GM18499 (cell line): ENCODE measurements around the gene ARHGAP28.

Experiments
- ATAC-seq: cut with Tn5 transposase; IDR thresholded peaks from one replicate; pipeline ENCODE4 v1.9.1; 2021; ENCODE audit warnings: moderate number of reproducible peaks; ENCODE audit not compliant: insufficient read depth, unreplicated experiment

The ARHGAP28 gene

GRCh38 chr18:6860804-6861448, 131.4 kb downstream of the ARHGAP28 start:
- no peak for ATAC-seq

GRCh38 chr18:6865251-6865650, 135.7 kb downstream of the ARHGAP28 start:
- no peak for ATAC-seq

- ATAC-seq: no peak
Observed at GRCh38 chr18:6866552-6867085, 137.1 kb downstream of the ARHGAP28 start.

GRCh38 chr18:6868033-6868432, 138.5 kb downstream of the ARHGAP28 start:
- no peak for ATAC-seq

- no peak for ATAC-seq
Observed at GRCh38 chr18:6871566-6871965, 142.1 kb downstream of the ARHGAP28 start.

GRCh38 chr18:6873040-6873751, 143.7 kb downstream of the ARHGAP28 start:
- ATAC-seq: no peak

- ATAC-seq: no peak
Observed at GRCh38 chr18:6874315-6874714, 144.8 kb downstream of the ARHGAP28 start.

GRCh38 chr18:6875749-6876148, 146.2 kb downstream of the ARHGAP28 start:
- no peak for ATAC-seq

- ATAC-seq: no peak
Observed at GRCh38 chr18:6876641-6877041, 147.1 kb downstream of the ARHGAP28 start.

- ATAC-seq: no peak
Observed at GRCh38 chr18:6877288-6877687, 147.8 kb downstream of the ARHGAP28 start.

- no peak for ATAC-seq
Observed at GRCh38 chr18:6878556-6879297, 149.2 kb downstream of the ARHGAP28 start.

- no peak for ATAC-seq
Observed at GRCh38 chr18:6879508-6880195, 150.1 kb downstream of the ARHGAP28 start.

GRCh38 chr18:6881034-6881820, 151.7 kb downstream of the ARHGAP28 start:
- no peak for ATAC-seq

GRCh38 chr18:6882401-6882800, 152.9 kb downstream of the ARHGAP28 start:
- ATAC-seq: no peak

GRCh38 chr18:6885006-6885481, 155.5 kb downstream of the ARHGAP28 start:
- no peak for ATAC-seq

- no peak for ATAC-seq
Observed at GRCh38 chr18:6885992-6886796, 156.7 kb downstream of the ARHGAP28 start.

- no peak for ATAC-seq
Observed at GRCh38 chr18:6886797-6887330, 157.3 kb downstream of the ARHGAP28 start.

- ATAC-seq: no peak
Observed at GRCh38 chr18:6891788-6892187, 162.3 kb downstream of the ARHGAP28 start.
